ENCODE data around the gene FBXL4. TPM values are rescaled to one million over a fixed set of nuclear protein-coding genes. Genes with fewer than 3 reads are reported as not detected.
A peak's percentile ranks its signal among the peaks of the same experiment; 100 is the strongest.

FBXL4 gene
- total RNA-seq, 1 experiment from 2014 or later: 15.1 TPM

DNA sequence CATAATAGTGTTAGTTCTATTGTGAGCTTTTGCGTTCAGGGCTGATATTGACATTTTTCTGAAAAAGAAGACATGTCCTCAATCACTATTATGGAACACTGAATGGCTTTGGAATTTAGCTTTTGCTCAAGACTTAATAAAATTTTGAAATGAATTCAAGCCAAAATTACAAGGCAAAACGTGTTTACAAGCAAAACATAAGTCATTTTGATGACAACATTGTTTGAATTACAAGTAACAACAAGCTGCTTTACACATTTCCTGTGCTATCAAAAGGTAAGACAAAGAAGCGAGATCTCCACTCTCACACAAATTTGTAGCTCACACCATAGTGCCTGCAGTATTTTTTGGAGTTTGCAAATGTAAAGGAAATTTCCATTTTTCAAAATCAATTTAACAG is 75.9 kb downstream of the FBXL4 start:
- no peak overlapping the region for H3K4me2 ChIP-seq
- H4K20me1 ChIP-seq (ENCODE audit: insufficient read depth): no peaks in the 10 kb centered on the region
- H3F3A ChIP-seq (ENCODE audit: insufficient read depth, low read depth): peaks cover 6% of the 10 kb centered on the region; the same call in 1 of the 2 replicates
- TF ChIP-seq CTCF (conservative IDR thresholded peaks at IDR 0.05) (no peak), EZH2 (IDR thresholded peaks at IDR 0.05; ENCODE audit: low read depth) (no peak)
- no peak for DNase-seq
- H3K4me3 ChIP-seq: no peak overlapping the region
- H3K9me3 ChIP-seq (ENCODE audit: insufficient read depth, low read depth): no peaks in the 10 kb centered on the region
- H3K9me2 ChIP-seq (ENCODE audit: insufficient read depth): no peaks in the 10 kb centered on the region; the same call in 1 of the 2 replicates
- H3K4me1 ChIP-seq (replicated peaks; ENCODE audit: insufficient read depth): peaks cover 7% of the 10 kb centered on the region
- H3K27ac ChIP-seq: no peak overlapping the region
- no peaks in the 10 kb centered on the region for H3K79me2 ChIP-seq (ENCODE audit: low read depth)
- H3K27me3 ChIP-seq (ENCODE audit: insufficient read depth, low read depth): no peaks in the 10 kb centered on the region
- no peak overlapping the region for H2AFZ ChIP-seq
- CTCF ChIA-PET: no interaction called here
- POLR2A ChIA-PET (ENCODE audit: unreplicated experiment): no interaction called here
- no TSS peak for BruUV-seq (replicated peaks)
- H3K36me3 ChIP-seq (ENCODE audit: low read depth): peaks cover 6% of the 10 kb centered on the region; the same call in 1 of the 2 replicates
- intact Hi-C loops (cut with micrococcal nuclease; ENCODE audit: unreplicated experiment): no loop called here

- no peak overlapping the region for H2AFZ ChIP-seq
- H3K4me1 ChIP-seq (replicated peaks; ENCODE audit: insufficient read depth): peaks cover 7% of the 10 kb centered on the region
- no peaks in the 10 kb centered on the region for H3K27me3 ChIP-seq (ENCODE audit: insufficient read depth, low read depth)
- H3F3A ChIP-seq (ENCODE audit: insufficient read depth, low read depth): peaks cover 6% of the 10 kb centered on the region; the same call in 1 of the 2 replicates
- intact Hi-C loops (cut with micrococcal nuclease; ENCODE audit: unreplicated experiment): no loop called here
- peak in 1 of 2 experiments; percentile 80 for DNase-seq
- H3K4me2 ChIP-seq: no peak overlapping the region
- H3K79me2 ChIP-seq (ENCODE audit: low read depth): no peaks in the 10 kb centered on the region
- H3K4me3 ChIP-seq: no peak overlapping the region
- H3K9me3 ChIP-seq (ENCODE audit: insufficient read depth, low read depth): no peaks in the 10 kb centered on the region
- TF ChIP-seq CTCF (conservative IDR thresholded peaks at IDR 0.05) (no peak), EZH2 (IDR thresholded peaks at IDR 0.05; ENCODE audit: low read depth) (no peak)
- no peaks in the 10 kb centered on the region for H4K20me1 ChIP-seq (ENCODE audit: insufficient read depth)
- no peak overlapping the region for H3K27ac ChIP-seq
- no peaks in the 10 kb centered on the region; the same call in 1 of the 2 replicates for H3K9me2 ChIP-seq (ENCODE audit: insufficient read depth)
- no TSS peak for BruUV-seq (replicated peaks)
- peaks cover 6% of the 10 kb centered on the region; the same call in 1 of the 2 replicates for H3K36me3 ChIP-seq (ENCODE audit: low read depth)
- POLR2A ChIA-PET (ENCODE audit: unreplicated experiment): no interaction called here
- CTCF ChIA-PET: no interaction called here
Observed at GRCh38 chr6:98871057-98871456, 76.7 kb downstream of the FBXL4 start.

- intact Hi-C loops (cut with micrococcal nuclease; ENCODE audit: unreplicated experiment): no loop called here
- no peak for TF ChIP-seq EZH2 (IDR thresholded peaks at IDR 0.05; ENCODE audit: low read depth)
- no peak for TF ChIP-seq CTCF (conservative IDR thresholded peaks at IDR 0.05)
- Histone ChIP-seq H3F3A (ENCODE audit: insufficient read depth, low read depth) (no peaks in the 10 kb centered on the region), H3K9me2 (ENCODE audit: insufficient read depth) (no peaks in the 10 kb centered on the region), H3K36me3 (ENCODE audit: low read depth) (no peaks in the 10 kb centered on the region), H3K4me3 (no peak overlapping the region), H3K27ac (no peak overlapping the region), H3K79me2 (ENCODE audit: low read depth) (no peaks in the 10 kb centered on the region), H3K9me3 (ENCODE audit: insufficient read depth, low read depth) (no peaks in the 10 kb centered on the region), H3K27me3 (ENCODE audit: insufficient read depth, low read depth) (no peaks in the 10 kb centered on the region), H4K20me1 (ENCODE audit: insufficient read depth) (no peaks in the 10 kb centered on the region), H3K4me2 (no peak overlapping the region), H3K4me1 (replicated peaks; ENCODE audit: insufficient read depth) (no peaks in the 10 kb centered on the region), H2AFZ (no peak overlapping the region)
- ChIA-PET CTCF (no interaction called here), POLR2A (ENCODE audit: unreplicated experiment) (no interaction called here)
- DNase-seq: no peak
- no TSS peak for BruUV-seq (replicated peaks)
Observed at GRCh38 chr6:98864497-98864896, 83.2 kb downstream of the FBXL4 start.
